ENCODE results near the gene ZNF841. TPM values are rescaled to one million over a fixed set of nuclear protein-coding genes. Genes with fewer than 3 reads are reported as not detected.
"Not testable (repeated sequence)": the region's sequence is repeated elsewhere in the genome, so short reads cannot be mapped to it uniquely, and the experiment has no call there.

ZNF841 gene
- total RNA-seq, 1 donor from 2014 or later: 14.3 TPM

DNA sequence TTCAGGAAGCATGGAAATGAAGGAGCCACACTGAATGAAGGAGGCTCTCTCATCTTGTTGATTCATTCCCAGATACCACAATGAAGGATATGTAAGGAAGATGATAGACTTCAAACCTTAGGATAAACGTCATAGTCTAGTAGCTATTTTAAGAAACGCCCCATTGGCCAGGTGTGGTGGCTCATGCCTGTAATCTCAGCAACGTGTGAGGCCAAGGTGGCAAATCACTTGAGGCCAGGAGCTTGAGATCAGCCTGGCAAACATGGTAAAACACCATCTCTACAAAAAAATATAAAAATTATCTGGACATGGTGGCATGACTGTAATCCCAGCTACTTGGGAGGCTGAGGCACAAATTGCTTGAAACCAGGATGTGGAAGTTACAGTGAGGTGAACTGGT is 17.1 kb upstream of the ZNF841 start:
- Mint-ChIP-seq H3K9me3 (peaks cover 38% of the 10 kb centered on the region), H3K27me3 (ENCODE audit: low read depth) (no peaks in the 10 kb centered on the region), H3K36me3 (ENCODE audit: low read depth) (peaks cover 73% of the 10 kb centered on the region), H3K4me3 (no peak overlapping the region), H3K27ac (ENCODE audit: unreplicated experiment) (no peak overlapping the region), H3K4me1 (no peaks in the 10 kb centered on the region)
- no peak for DNase-seq (ENCODE audit: low read depth, low spot score)
- TF ChIP-seq, protein P1, sequence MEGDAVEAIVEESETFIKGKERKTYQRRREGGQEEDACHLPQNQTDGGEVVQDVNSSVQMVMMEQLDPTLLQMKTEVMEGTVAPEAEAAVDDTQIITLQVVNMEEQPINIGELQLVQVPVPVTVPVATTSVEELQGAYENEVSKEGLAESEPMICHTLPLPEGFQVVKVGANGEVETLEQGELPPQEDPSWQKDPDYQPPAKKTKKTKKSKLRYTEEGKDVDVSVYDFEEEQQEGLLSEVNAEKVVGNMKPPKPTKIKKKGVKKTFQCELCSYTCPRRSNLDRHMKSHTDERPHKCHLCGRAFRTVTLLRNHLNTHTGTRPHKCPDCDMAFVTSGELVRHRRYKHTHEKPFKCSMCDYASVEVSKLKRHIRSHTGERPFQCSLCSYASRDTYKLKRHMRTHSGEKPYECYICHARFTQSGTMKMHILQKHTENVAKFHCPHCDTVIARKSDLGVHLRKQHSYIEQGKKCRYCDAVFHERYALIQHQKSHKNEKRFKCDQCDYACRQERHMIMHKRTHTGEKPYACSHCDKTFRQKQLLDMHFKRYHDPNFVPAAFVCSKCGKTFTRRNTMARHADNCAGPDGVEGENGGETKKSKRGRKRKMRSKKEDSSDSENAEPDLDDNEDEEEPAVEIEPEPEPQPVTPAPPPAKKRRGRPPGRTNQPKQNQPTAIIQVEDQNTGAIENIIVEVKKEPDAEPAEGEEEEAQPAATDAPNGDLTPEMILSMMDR (conservative IDR thresholded peaks at IDR 0.05): no peak

- H3K4me3 Mint-ChIP-seq: no peak overlapping the region
- TF ChIP-seq, protein P1 (conservative IDR thresholded peaks at IDR 0.05): no peak
Observed at GRCh38 chr19:52110780-52111179, 15.2 kb upstream of the ZNF841 start.

DNA sequence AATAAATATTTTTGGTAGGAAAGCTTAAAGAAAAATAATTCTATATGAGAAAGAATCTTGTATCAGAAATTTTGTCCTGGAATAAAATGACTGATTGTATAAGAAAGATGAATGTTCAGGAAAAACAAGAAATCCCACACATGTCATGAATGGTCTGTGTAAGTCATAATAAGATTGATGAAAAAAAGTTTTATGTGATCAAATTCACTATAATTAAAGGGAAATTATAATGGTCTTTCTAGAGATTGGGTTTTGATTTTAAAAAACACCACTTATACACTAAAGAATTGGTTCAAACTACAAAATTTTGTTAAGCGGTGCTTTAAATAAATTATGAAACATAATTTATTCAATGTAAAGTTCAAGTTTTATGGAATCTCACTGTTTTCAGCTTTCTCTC is 7.2 kb upstream of the ZNF841 start:
- DNase-seq (ENCODE audit: low read depth, low spot score): no peak
- Mint-ChIP-seq H3K4me1 (no peaks in the 10 kb centered on the region), H3K27ac (ENCODE audit: unreplicated experiment) (no peak overlapping the region), H3K27me3 (ENCODE audit: low read depth) (no peaks in the 10 kb centered on the region), H3K4me3 (no peak overlapping the region), H3K9me3 (peaks cover 14% of the 10 kb centered on the region), H3K36me3 (ENCODE audit: low read depth) (peaks cover 16% of the 10 kb centered on the region)
- TF ChIP-seq, protein P1 (conservative IDR thresholded peaks at IDR 0.05): no peak

More at GRCh38 chr19:52110780-52111179, 15.2 kb upstream of the ZNF841 start:
- Mint-ChIP-seq H3K27me3 (ENCODE audit: low read depth) (no peaks in the 10 kb centered on the region), H3K27ac (ENCODE audit: unreplicated experiment) (no peak overlapping the region), H3K36me3 (ENCODE audit: low read depth) (peaks cover 67% of the 10 kb centered on the region), H3K9me3 (peaks cover 34% of the 10 kb centered on the region), H3K4me1 (no peaks in the 10 kb centered on the region)
- DNase-seq (ENCODE audit: low read depth, low spot score): no peak

DNA sequence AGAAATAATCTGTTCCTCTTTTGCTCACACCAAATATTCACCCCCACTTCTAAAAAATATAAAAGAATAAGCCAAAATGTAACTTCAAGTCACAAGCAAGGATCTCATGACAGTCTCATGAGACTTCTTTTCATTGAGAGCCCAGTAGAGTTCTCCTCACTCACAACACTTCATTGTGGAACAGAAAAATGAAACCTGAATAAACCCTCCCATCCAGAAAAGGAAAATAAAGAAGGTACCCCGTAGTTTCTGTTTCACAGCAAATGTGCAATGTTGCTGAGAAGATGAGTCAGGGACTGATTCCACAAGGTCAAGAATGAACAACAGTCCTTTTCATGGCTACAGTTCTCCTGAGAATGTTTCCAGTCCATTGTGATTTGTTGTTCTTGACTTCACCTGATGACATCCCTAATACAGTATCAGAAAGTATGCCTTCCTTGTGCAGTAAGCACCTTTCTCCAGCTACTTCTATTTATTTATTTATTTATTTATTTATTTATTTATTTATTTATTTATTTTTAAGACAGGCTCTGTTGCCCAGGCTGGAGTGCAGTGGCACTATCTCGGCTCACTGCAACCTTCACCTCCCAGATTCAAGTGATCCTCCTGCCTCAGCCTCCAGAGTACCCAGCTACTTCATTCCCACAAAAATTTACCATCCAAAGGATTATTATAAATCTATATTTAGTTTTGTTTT is 6.4 kb upstream of the ZNF841 start:
- Mint-ChIP-seq H3K4me1 (no peaks in the 10 kb centered on the region), H3K4me3 (no peak overlapping the region), H3K27me3 (ENCODE audit: low read depth) (no peaks in the 10 kb centered on the region), H3K9me3 (peaks cover 7% of the 10 kb centered on the region), H3K27ac (ENCODE audit: unreplicated experiment) (no peak overlapping the region), H3K36me3 (ENCODE audit: low read depth) (peaks cover 10% of the 10 kb centered on the region)
- TF ChIP-seq, protein P1 (conservative IDR thresholded peaks at IDR 0.05): no peak
- no peak for DNase-seq (ENCODE audit: low read depth, low spot score)

DNA sequence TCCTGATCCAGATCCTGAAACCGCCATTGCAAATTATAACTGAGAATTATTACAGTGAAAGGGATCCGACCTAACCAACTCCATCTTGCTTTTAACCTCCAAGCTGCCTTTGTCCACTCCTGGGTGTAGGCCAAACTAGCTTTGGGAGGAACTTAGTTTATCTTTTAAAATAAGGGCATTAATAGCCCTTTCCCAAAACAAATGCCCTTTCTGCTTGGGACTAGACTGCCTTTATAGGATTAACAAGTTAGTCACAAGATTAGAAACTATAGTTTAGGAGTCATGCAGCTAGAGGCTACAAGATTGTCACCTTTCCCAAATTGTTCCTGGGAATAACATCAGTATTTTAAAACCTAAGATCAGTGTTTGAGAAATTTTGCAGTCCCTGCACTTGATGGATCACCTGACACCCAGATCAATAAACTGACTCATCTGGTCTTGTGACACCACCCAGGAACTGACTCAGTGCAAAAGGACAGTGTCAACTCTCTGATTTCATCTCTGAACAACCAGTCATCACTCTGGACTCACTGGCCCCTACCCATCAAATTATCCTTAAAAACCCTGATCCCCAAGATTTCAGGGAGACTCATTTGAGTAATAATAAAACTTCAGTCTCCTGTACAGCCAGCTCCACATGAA is 4.1 kb upstream of the ZNF841 start:
- TF ChIP-seq, protein P1 (conservative IDR thresholded peaks at IDR 0.05): no peak
- Mint-ChIP-seq H3K4me3 (peak overlapping the region; percentile 47), H3K4me1 (peaks cover 5% of the 10 kb centered on the region), H3K36me3 (ENCODE audit: low read depth) (peaks cover 20% of the 10 kb centered on the region), H3K9me3 (peaks cover 11% of the 10 kb centered on the region), H3K27ac (ENCODE audit: unreplicated experiment) (no peak overlapping the region), H3K27me3 (ENCODE audit: low read depth) (peaks cover 4% of the 10 kb centered on the region)
- no peak for DNase-seq (ENCODE audit: low read depth, low spot score)

GRCh38 chr19:52096416-52096815 is 851 bp upstream of the ZNF841 start:
- not testable (repeated sequence) for H3K27me3 Mint-ChIP-seq (ENCODE audit: low read depth); DNase-seq (ENCODE audit: low read depth, low spot score); H3K27ac Mint-ChIP-seq (ENCODE audit: unreplicated experiment)
- peaks cover 15% of the 10 kb centered on the region for H3K4me1 Mint-ChIP-seq
- H3K36me3 Mint-ChIP-seq (ENCODE audit: low read depth): peaks cover 47% of the 10 kb centered on the region
- H3K9me3 Mint-ChIP-seq: peaks cover 15% of the 10 kb centered on the region
- H3K4me3 Mint-ChIP-seq: peak overlapping the region; percentile 92

Data from neural crest cell (in vitro differentiated cells).